GM23338 (cell line): Measurements from ENCODE around the gene PLA2G7. TPM values are rescaled to one million over a fixed set of nuclear protein-coding genes. Genes with fewer than 3 reads are reported as not detected.
"Not testable (repeated sequence)": the region's sequence is repeated elsewhere in the genome, so short reads cannot be mapped to it uniquely, and the experiment has no call there.

Experiments used
- ATAC-seq: fragments of 200-7000 bp; cut with Tn5 transposase; 3 replicates; pipeline ENCODE4 v1.9.1; 2020
- DNase-seq: peaks from one replicate; pipeline ENCODE4 v3.0.0-alpha.2; 2015; ENCODE audit warnings: low spot score
- H2AFZ ChIP-seq: fragments of 200-600 bp; sonication (generic); 2 replicates; pipeline ENCODE4 v1.8.0; 2016; ENCODE audit warnings: antibody characterized with exemption, mild to moderate bottlenecking, moderate library complexity
- H3F3A ChIP-seq: fragments of 200-600 bp; sonication (generic); replicated peaks from 2 replicates; pipeline ENCODE4 v1.8.0; 2017; ENCODE audit warnings: antibody characterized with exemption, mixed run types, low read depth
- H3K27ac ChIP-seq: fragments of 200-600 bp; sonication (generic); 2 replicates; pipeline ENCODE4 v1.6.1; 2016; ENCODE audit warnings: low read depth
- H3K27me3 ChIP-seq: fragments of 200-600 bp; sonication (generic); 2 replicates; pipeline ENCODE4 v1.8.0; 2016; ENCODE audit warnings: mild to moderate bottlenecking, mixed run types, moderate library complexity; ENCODE audit not compliant: insufficient read depth
- H3K36me3 ChIP-seq: fragments of 200-600 bp; sonication (generic); 2 replicates; pipeline ENCODE4 v1.8.0; 2016; ENCODE audit warnings: mild to moderate bottlenecking; ENCODE audit not compliant: insufficient read depth
- H3K4me1 ChIP-seq: fragments of 200-600 bp; sonication (generic); 2 replicates; pipeline ENCODE4 v1.8.0; 2016; ENCODE audit warnings: mild to moderate bottlenecking, moderate library complexity; ENCODE audit not compliant: insufficient read depth
- H3K4me2 ChIP-seq: fragments of 200-600 bp; sonication (generic); 2 replicates; pipeline ENCODE4 v1.7.1; 2017; ENCODE audit warnings: mixed run types
- H3K4me3 ChIP-seq: fragments of 200-600 bp; sonication (generic); 2 replicates; pipeline ENCODE4 v1.6.1; 2016; ENCODE audit warnings: mixed run types
- H3K79me2 ChIP-seq: fragments of 200-600 bp; sonication (generic); replicated peaks from 2 replicates; pipeline ENCODE4 v1.8.0; 2017; ENCODE audit warnings: mild to moderate bottlenecking; ENCODE audit not compliant: insufficient read depth
- H3K9me2 ChIP-seq: fragments of 200-600 bp; sonication (generic); 2 replicates; pipeline ENCODE4 v1.8.0; 2017; ENCODE audit not compliant: insufficient read depth
- H4K20me1 ChIP-seq: fragments of 200-600 bp; sonication (generic); replicated peaks from 2 replicates; pipeline ENCODE4 v1.8.0; 2017; ENCODE audit warnings: mild to moderate bottlenecking; ENCODE audit not compliant: insufficient read depth
- H3K27ac Mint-ChIP-seq: 2 replicates; pipeline ENCODE4 v1.8.0; 2020; ENCODE audit warnings: inconsistent platforms, mild to moderate bottlenecking, moderate library complexity, mixed read lengths
- H3K27me3 Mint-ChIP-seq: 3 replicates; pipeline ENCODE4 v1.8.0; 2022; ENCODE audit warnings: low read depth, mild to moderate bottlenecking, moderate library complexity, mixed read lengths, inconsistent platforms; ENCODE audit not compliant: insufficient read depth, poor library complexity
- H3K36me3 Mint-ChIP-seq: 3 replicates; pipeline ENCODE4 v1.8.0; 2021; ENCODE audit warnings: low read depth, mild to moderate bottlenecking, inconsistent platforms, moderate library complexity, mixed read lengths
- H3K4me1 Mint-ChIP-seq: 3 replicates; pipeline ENCODE4 v1.8.0; 2020; ENCODE audit warnings: mild to moderate bottlenecking, inconsistent platforms, mixed read lengths
- H3K4me3 Mint-ChIP-seq: 3 replicates; pipeline ENCODE4 v1.8.0; 2021; ENCODE audit warnings: moderate library complexity, mild to moderate bottlenecking, inconsistent platforms, mixed read lengths
- H3K9me3 Mint-ChIP-seq: 3 replicates; pipeline ENCODE4 v1.8.0; 2020; ENCODE audit warnings: moderate library complexity, mild to moderate bottlenecking, inconsistent platforms, mixed read lengths
- CREB1 ChIP-seq: fragments of 250-450 bp; sonication (Bioruptor Pico); IDR thresholded peaks from 2 replicates; pipeline ENCODE4 v1.5.0; 2020; ENCODE audit warnings: low read depth, mild to moderate bottlenecking, moderate library complexity
- CTCF ChIP-seq, 2 experiments: fragments of 200-600 bp in 1 of 2; sonication (generic) in 1 of 2; conservative IDR thresholded peaks; 2 replicates each; pipeline versions ENCODE4 v1.5.1 to v1.6.1; 2016 to 2017; ENCODE audit warnings: antibody characterized with exemption in 2 of 2, low read depth in 2 of 2, mild to moderate bottlenecking in 2 of 2, moderate library complexity in 1 of 2
- EZH2 ChIP-seq: fragments of 200-600 bp; sonication (generic); IDR thresholded peaks from one replicate; pipeline ENCODE4 v1.8.0; 2017; ENCODE audit warnings: antibody characterized with exemption, mild to moderate bottlenecking, low read depth; ENCODE audit not compliant: unreplicated experiment
- EZH2phosphoT487 ChIP-seq: fragments of 200-600 bp; sonication (generic); IDR thresholded peaks from one replicate; pipeline ENCODE4 v1.8.1; 2018; ENCODE audit warnings: antibody characterized with exemption; ENCODE audit not compliant: unreplicated experiment
- JUNB ChIP-seq: IDR thresholded peaks from one replicate; pipeline ENCODE4 v1.6.1; 2016; ENCODE audit warnings: antibody characterized with exemption; ENCODE audit not compliant: unreplicated experiment
- NANOG ChIP-seq: IDR thresholded peaks from 2 replicates; pipeline ENCODE4 v1.6.1; 2016; ENCODE audit warnings: antibody characterized with exemption, borderline replicate concordance
- POLR2AphosphoS5 ChIP-seq: IDR thresholded peaks from 2 replicates; pipeline ENCODE4 v1.6.1; 2016; ENCODE audit warnings: antibody characterized with exemption, low read depth
- REST ChIP-seq: IDR thresholded peaks from one replicate; pipeline ENCODE4 v1.6.1; 2018; ENCODE audit warnings: antibody characterized with exemption; ENCODE audit not compliant: unreplicated experiment
- STAT1 ChIP-seq: IDR thresholded peaks from one replicate; pipeline ENCODE4 v1.6.1; 2016; ENCODE audit warnings: antibody characterized with exemption; ENCODE audit not compliant: unreplicated experiment
- ZNF114 ChIP-seq: fragments of 250-450 bp; sonication (Bioruptor Pico); IDR thresholded peaks from 2 replicates; pipeline ENCODE4 v1.5.0; 2020; ENCODE audit warnings: mild to moderate bottlenecking, moderate library complexity
- ZNF331 ChIP-seq: fragments of 250-450 bp; sonication (Bioruptor Pico); IDR thresholded peaks from 2 replicates; pipeline ENCODE4 v1.5.0; 2020; ENCODE audit warnings: low read depth, mild to moderate bottlenecking, moderate library complexity
- ZNF462 ChIP-seq: fragments of 250-450 bp; sonication (Bioruptor Pico); IDR thresholded peaks from 2 replicates; pipeline ENCODE4 v1.5.0; 2020; ENCODE audit warnings: mild to moderate bottlenecking, moderate library complexity
- polyA plus RNA-seq: library from polyadenylated mRNA; unstranded; fragments of >200 nt; fragmentation: Nextera tagmentation; extraction: Ambion mirVana; gene quantifications from 2 replicates; pipeline ENCODE4 v1.2.1, GENCODE V29; 2016
- total RNA-seq: library from RNA; depleted of rRNA; stranded (reverse); fragments of >200 nt; shearing (Covaris generic); gene quantifications from 2 replicates; pipeline ENCODE4 v1.2.3, GENCODE V29; 2014

PLA2G7 gene
- total and polyA plus RNA-seq, 2 experiments from 2014 or later, result 2.4 to 2.8 TPM

- H3K36me3 Mint-ChIP-seq, H3K9me2 ChIP-seq, H3K4me1 Mint-ChIP-seq, DNase-seq, H3K27me3 ChIP-seq, H3K4me3 Mint-ChIP-seq, H3K27ac Mint-ChIP-seq, H3K27ac ChIP-seq, H3K79me2 ChIP-seq, H3K36me3 ChIP-seq, H4K20me1 ChIP-seq, H3K27me3 Mint-ChIP-seq, H3K4me2 ChIP-seq, ATAC-seq, H3K9me3 Mint-ChIP-seq, H3F3A ChIP-seq, H3K4me3 ChIP-seq, H3K4me1 ChIP-seq: not testable (repeated sequence)
- peak overlapping the region; percentile 33; the same call in 1 of the 2 replicates for H2AFZ ChIP-seq
Observed at GRCh38 chr6:46764280-46764679, 29.1 kb upstream of the PLA2G7 start.

GRCh38 chr6:46763466-46763865 lies 28.3 kb upstream of the PLA2G7 start:
- no peak for ATAC-seq
- no peaks in the 10 kb centered on the region for H3K36me3 ChIP-seq
- H3K4me3 Mint-ChIP-seq, result no peak overlapping the region
- no peak for DNase-seq
- no peaks in the 10 kb centered on the region for H3K4me1 ChIP-seq
- no peak overlapping the region for H3K27ac Mint-ChIP-seq
- H3K27ac ChIP-seq, result no peak overlapping the region
- H3K9me3 Mint-ChIP-seq, result peaks cover 3% of the 10 kb centered on the region; the same call in 1 of the 3 replicates
- H3K4me1 Mint-ChIP-seq, result no peaks in the 10 kb centered on the region
- no peaks in the 10 kb centered on the region for H4K20me1 ChIP-seq
- H3K9me2 ChIP-seq, result no peaks in the 10 kb centered on the region
- no peak overlapping the region for H2AFZ ChIP-seq
- H3K27me3 Mint-ChIP-seq, result peaks cover 2% of the 10 kb centered on the region
- no peaks in the 10 kb centered on the region for H3K27me3 ChIP-seq
- H3K4me2 ChIP-seq, result no peak overlapping the region
- no peak overlapping the region for H3K4me3 ChIP-seq
- no peaks in the 10 kb centered on the region for H3K79me2 ChIP-seq
- H3K36me3 Mint-ChIP-seq, result no peaks in the 10 kb centered on the region; the same call in 2 of the 3 replicates
- H3F3A ChIP-seq, result no peaks in the 10 kb centered on the region
- TF ChIP-seq CTCF (conservative IDR thresholded peaks at IDR 0.05; ENCODE audit: low read depth in 2 of 2), result no peak
- no peak for TF ChIP-seq EZH2phosphoT487
- TF ChIP-seq CREB1 (CRISPR knock-in tag), result no peak
- TF ChIP-seq JUNB, result no peak
- TF ChIP-seq STAT1, result no peak
- no peak for TF ChIP-seq ZNF331
- TF ChIP-seq EZH2, result no peak
- no peak for TF ChIP-seq REST
- TF ChIP-seq NANOG, result no peak
- no peak for TF ChIP-seq POLR2AphosphoS5
- no peak for TF ChIP-seq ZNF462
- TF ChIP-seq ZNF114 (CRISPR knock-in tag), result no peak
